ENCODE results near the gene KRTAP10-3.

Gene KRTAP10-3

DNA sequence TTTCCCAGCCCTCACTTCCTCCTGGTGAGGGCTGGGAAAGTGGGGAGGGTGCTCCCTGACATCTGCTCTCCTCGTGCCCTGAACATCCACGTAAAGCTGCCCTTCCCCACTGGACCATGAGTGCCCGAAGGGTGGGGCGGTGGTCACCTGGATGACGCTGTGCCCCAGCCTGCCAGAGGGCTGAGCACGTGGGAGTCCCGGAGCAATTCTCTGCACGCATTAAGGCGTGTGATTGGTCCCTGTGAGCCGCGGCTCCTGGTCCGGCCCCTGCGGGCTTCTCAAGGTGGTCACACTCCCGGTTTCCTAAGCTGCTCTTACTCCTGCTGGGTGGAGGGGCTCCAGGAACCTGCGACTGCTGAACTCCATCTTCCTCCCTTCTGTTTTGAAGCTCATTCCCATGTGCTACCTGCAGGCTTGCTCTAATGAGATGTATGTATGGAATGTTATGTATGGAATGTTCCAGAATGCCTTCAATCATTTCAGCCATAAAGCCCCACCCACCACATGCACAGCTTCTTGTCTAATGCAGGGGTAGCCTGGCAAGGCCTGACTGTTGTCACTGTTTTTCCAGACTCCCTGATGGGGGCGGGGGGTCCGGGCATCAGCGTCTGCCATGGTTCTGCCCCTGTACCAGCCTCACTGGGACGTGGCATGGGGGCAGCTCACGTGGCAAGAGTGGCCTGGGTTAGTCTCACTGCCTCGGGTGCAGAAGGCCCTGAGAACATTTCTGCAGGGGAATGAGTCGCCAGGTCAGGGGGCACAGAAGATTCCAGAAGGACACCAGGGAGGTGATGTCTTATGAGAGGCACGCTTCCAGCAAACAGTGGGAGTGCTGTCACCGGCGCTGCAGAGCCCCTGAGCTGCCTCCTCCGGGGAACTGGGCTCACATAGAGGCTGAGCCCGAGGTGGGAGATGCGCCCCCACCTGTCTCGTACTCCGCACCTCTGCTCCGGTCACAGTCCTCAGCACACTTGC lies 38.0 kb downstream of the KRTAP10-3 start:
- in situ Hi-C loops (cut with HindIII; ENCODE audit: low sequenced_read_pairs) = no loop called here

DNA sequence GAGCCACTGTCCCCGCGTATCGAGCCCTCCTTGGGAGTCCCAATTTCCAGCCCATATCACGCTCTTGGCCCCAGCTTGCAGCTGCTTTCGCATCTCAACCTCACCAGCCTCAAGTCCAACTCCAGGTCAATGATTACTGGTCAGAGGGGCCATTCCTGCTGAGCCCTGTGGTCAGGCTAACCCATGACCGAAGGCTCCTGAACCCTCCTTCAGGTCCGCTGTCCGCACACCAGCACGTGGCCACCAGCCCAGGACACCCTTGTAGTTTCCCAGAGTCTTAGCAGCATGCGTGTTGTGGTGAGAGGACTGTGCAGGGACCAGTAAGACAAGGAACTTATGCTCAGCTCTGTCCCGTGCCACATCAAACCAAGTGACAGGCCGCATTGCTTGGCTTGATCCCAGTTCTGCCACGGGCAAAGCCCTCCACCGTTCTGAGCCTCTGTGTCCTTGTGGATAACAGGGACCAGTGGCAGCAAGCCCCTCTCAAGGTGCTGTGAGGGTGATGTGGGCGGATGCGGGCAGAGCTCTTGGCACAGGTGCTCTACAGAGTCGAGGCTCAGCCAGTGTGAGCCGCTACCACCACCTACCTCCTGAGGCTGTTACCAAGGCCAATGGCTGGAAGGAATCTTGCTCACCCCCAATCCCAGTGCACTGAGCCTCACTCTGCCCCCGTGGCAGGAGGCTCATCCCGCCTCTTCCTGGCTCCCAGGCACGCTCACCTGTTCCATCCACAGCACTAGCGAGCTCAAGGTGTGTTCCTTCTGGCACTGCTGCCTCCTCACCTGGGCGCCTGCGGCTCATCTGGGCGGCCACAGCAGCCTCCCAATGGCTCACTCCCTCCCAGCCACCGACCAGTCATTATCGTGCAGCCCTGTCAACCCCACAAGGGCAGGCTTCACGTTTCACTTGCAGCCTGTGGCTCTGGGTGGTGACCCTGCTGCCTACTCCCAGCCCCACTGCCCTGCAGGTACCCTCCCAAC lies 39.0 kb downstream of the KRTAP10-3 start:
- in situ Hi-C loops (cut with HindIII; ENCODE audit: low sequenced_read_pairs) = no loop called here

DNA sequence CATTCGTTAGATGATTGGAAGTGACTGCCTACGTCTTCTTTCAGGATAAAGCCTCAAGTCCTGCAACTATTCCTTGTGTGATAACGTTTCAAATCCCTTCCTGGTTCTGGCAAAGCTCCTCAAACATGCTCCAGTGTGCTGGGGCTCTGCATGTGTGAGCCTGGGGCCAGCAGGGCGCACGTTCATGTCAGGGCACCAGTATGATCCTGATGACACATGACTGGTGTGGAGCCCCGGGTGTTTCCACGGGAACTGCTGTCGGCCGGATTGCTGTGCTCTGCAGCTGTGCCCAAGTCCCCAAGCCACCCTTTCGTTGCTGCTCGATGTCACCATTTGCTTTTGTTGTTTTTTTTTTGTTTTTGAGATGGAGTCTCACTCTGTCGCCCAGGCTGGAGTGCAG lies 39.9 kb downstream of the KRTAP10-3 start:
- in situ Hi-C loops (cut with HindIII; ENCODE audit: low sequenced_read_pairs) = no loop called here

DNA sequence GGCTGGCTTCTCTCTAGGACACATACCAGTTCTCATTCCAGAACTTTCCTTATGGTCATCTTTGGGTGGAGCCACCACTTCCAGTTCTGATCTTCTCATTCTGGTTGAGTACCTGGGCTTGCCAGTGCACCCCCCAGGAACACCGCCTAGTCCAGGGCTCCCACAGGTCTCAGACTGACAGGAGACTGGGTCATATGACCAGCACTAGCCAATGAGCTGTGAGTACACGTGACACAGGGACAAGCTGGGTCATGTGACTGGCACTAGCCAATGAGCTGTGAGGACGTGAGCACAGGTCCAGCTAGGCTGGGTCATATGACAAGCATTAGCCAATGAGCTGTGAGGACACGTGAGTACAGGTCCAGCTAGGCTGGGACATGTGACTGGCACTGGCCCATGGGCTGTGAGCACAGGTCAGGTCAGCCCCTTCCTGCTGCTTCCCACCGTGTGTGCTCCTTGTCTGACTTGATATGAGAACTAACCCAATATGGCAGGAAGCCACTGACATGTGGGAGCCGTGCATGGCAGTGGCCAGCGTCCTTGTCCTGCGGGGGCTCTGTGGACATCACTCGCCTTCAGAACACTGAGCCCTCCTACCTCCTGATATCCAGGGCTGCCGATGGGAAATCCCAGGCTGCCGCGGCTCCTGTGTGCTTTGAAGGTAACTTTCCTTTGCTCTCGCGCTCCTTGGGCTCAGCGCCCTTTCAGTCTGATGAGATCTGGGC lies 41.3 kb downstream of the KRTAP10-3 start:
- in situ Hi-C loops (cut with HindIII; ENCODE audit: low sequenced_read_pairs) = no loop called here

- in situ Hi-C loops (cut with HindIII; ENCODE audit: low sequenced_read_pairs) = no loop called here
Measured at GRCh38 chr21:44516828-44517174, 41.8 kb downstream of the KRTAP10-3 start.

DNA sequence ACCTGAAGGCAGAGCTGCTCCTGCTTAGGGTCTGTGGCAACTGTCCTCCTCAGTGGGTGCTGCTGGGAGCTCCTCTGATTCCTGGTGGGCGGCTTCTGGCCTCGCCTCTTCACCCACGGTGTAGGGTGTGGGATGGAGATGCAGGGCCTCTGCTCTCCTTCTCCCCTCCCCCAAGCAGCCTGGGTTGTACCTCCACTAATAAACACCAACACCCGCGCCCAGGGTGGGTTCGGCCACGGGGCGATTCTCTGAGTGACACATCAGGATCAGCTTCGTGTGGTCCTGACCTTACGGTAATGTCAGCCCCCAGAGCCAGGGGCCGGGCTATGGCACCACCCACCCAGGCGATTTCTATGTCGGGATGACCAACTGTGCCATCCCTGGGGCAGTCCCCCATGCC lies 42.3 kb downstream of the KRTAP10-3 start:
- in situ Hi-C loops (cut with HindIII; ENCODE audit: low sequenced_read_pairs) = no loop called here

GRCh38 chr21:44515359-44516165 lies 43.0 kb downstream of the KRTAP10-3 start:
- in situ Hi-C loops (cut with HindIII; ENCODE audit: low sequenced_read_pairs) = no loop called here

GRCh38 chr21:44514746-44515358 lies 43.7 kb downstream of the KRTAP10-3 start:
- in situ Hi-C loops (cut with HindIII; ENCODE audit: low sequenced_read_pairs) = no loop called here

DNA sequence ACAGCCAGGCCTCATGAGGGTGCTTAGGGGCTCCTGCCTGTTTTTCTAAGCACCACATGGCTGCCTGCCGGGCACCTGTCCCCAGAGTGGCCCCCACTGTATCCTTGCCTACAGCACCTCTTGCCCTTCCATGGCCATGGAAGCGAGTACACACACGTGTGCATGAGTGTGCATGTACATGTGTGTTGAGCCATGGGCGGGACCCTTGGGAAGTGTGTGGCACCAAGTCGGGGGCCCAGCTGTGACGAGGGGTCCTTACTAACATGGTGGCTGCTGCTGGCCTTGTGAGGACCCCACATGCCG lies 44.4 kb downstream of the KRTAP10-3 start:
- in situ Hi-C loops (cut with HindIII; ENCODE audit: low sequenced_read_pairs) = no loop called here

GRCh38 chr21:44513389-44514217 lies 45.0 kb downstream of the KRTAP10-3 start:
- in situ Hi-C loops (cut with HindIII; ENCODE audit: low sequenced_read_pairs) = no loop called here

DNA sequence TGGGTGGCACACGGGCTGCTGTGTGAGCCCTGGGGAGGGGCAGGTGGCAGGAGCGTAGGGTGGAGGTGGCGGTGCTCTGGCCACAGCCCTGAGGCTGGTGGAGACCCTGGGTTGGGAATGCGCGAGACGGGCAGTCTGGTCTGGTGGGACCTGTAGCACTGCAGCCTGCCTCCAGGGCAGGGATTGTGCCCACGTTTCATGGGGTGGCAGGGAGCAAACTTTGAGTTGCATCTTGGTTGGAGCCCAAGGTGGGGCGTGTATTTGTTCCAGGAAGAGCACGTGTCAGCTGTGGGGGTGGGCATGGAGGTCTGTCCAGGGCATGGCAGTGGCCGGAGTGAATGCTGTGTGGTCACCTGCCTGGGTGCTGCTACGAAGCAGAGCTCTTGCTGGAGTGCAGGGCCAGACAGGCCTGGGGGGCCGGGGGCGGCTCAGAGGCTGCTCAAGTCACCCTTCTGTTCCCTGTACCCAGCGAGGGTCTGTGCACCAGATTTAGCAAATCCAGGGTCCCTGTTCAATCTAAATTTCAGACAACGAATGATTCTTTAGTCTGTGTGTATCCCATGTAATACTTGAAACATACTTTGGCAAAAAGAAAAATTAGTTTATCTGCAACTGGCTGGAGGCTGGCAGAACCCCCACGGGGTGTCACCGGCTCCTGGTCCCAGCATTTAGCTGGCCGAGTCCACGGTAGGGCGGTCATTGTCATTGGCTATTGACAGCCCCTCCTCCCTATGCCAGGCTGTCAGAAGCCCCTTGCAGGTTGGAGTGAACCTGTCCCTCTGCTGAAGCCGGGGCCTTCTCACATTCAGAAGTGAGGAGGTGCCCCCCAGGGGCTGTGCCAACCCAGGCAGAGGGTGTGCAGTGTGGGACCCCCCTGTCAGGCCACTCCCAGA lies 45.9 kb downstream of the KRTAP10-3 start:
- in situ Hi-C loops (cut with HindIII; ENCODE audit: low sequenced_read_pairs) = no loop called here

DNA sequence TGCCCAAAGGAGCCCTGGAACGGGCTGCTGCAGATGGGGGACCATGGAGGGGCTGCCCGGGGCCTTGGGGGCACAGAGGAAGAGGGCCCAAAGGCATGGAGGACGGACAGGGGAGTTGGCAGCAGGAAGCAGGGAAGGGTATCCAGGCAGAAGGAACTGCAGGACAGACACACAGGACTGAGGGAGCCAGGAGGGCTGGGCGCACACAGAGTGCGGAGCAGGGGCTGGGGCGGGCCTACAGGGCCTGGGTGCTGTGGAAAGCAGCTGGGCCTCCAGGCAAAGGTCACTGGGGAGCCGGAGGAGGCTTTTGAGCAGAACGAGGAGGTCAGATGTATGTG lies 46.7 kb downstream of the KRTAP10-3 start:
- in situ Hi-C loops (cut with HindIII; ENCODE audit: low sequenced_read_pairs) = no loop called here

DNA sequence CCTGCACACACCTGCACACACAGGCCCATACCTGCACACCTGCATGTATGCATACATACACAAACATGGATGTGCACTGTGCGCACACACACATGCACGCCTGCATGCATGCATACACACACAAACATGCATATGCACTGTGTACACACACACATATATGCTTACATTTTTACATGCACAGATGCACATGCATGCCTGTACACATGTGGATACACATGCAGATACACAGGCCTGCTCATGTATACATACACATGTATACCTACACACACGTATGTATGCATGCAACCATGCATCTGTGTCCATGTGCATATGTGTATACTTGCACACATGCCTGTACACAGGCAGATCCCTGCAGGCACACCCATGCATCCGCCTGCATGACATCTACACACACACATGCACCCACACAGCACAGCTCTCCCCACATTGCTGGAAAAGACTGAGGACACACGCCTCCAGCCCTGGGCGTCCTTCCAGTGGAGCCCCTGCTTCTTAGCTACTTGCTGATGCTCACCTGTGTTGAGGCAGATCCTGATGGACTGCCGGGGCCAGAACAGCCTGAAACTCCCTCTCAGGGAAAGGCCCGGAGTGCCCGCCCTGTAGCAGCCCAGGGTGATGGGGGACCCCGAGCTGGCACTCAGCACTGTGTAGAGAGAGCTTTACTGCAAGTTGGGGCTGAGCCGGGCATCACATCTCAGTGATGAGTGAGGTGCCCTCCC lies 47.2 kb downstream of the KRTAP10-3 start:
- in situ Hi-C loops (cut with HindIII; ENCODE audit: low sequenced_read_pairs) = no loop called here

DNA sequence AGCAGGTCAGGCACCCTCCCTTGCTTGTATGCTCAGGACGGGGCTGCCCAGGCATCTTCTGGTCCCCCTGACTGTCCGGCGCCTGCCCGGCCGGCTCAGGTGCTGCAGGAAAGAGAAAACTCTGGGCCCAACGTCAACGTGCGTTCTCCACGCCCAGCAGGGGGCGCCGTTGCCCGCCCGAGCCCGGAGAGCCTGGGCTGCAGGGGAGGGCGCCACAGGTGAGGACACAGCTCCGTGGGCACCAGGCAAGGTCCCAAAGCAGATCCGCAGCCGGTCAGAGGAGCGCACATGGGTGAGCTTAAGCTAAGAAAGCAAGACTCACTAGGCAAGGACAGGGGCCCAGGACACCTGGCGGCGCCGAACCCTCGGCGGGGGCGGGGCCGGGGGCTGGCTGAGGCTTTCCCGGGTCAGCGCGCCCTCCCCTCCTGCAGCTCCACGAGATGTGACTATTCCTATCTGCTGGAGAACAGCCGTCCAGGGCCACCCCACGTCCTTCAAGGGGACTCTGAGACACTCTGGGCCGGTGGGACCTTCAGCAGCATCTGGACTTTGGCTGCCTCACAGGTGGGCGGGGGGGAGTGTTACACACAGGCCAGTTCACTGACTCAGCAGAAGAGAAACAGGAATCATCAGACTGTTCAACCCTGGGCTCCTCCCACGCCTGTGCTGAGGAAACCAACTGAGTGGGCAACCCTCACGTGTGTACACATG lies 47.9 kb downstream of the KRTAP10-3 start:
- in situ Hi-C loops (cut with HindIII; ENCODE audit: low sequenced_read_pairs) = no loop called here

DNA sequence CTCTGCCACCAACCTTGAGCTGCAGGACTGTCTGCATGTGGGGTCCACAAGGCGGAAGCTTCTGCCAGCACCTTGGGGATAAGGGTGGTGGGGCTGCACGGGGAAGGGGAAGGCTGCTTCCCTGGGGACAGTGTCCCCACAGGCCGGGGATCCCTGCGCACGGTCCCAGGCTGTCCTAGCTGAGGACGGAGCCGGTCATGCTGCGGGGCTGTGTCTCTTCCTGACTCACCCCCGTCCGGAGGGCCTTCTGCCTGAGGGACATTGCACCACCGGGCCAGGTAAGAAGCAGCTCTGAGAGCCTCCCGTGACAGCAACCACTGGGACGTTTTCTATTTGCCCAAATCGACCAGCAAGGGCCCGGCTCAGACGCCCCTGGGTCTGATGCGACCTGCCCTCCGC lies 48.5 kb downstream of the KRTAP10-3 start:
- in situ Hi-C loops (cut with HindIII; ENCODE audit: low sequenced_read_pairs) = no loop called here

GRCh38 chr21:44509539-44509938 lies 49.1 kb downstream of the KRTAP10-3 start:
- in situ Hi-C loops (cut with HindIII; ENCODE audit: low sequenced_read_pairs) = loop anchor here (10.0 kb wide), 1 partner anchor 295 kb away; the partner anchor contains the start of gene UBE2G2
